ENCODE results near the gene FGF8.

The FGF8 gene

GRCh38 chr10:101781984-101782810 lies 6.3 kb upstream of the FGF8 start:
- no peak for DNase-seq

GRCh38 chr10:101781655-101781983 lies 5.7 kb upstream of the FGF8 start:
- no peak for DNase-seq

- DNase-seq: peak; percentile 37
Observed at GRCh38 chr10:101780818-101781654, 5.1 kb upstream of the FGF8 start.

- DNase-seq: no peak
Observed at GRCh38 chr10:101780187-101780817, 4.4 kb upstream of the FGF8 start.

- DNase-seq: no peak
Observed at GRCh38 chr10:101779544-101780186, 3.8 kb upstream of the FGF8 start.

GRCh38 chr10:101778781-101779543 lies 3.0 kb upstream of the FGF8 start:
- no peak for DNase-seq

- DNase-seq: no peak
Observed at GRCh38 chr10:101778151-101778780, 2.4 kb upstream of the FGF8 start.

GRCh38 chr10:101777619-101778145 lies 1.8 kb upstream of the FGF8 start:
- no peak for DNase-seq

- no peak for DNase-seq
Observed at GRCh38 chr10:101776161-101776817, 375 bp upstream of the FGF8 start.

- no peak for DNase-seq
Observed at GRCh38 chr10:101774589-101775272, 1.2 kb downstream of the FGF8 start.

GRCh38 chr10:101773923-101774588 lies 1.9 kb downstream of the FGF8 start:
- no peak for DNase-seq

GRCh38 chr10:101772895-101773761 lies 2.8 kb downstream of the FGF8 start:
- DNase-seq: no peak

GRCh38 chr10:101772017-101772894 lies 3.7 kb downstream of the FGF8 start:
- no peak for DNase-seq

GRCh38 chr10:101771380-101771779 lies 4.5 kb downstream of the FGF8 start:
- no peak for DNase-seq

- DNase-seq: no peak
Observed at GRCh38 chr10:101770331-101771215, 5.3 kb downstream of the FGF8 start.

- DNase-seq: no peak
Observed at GRCh38 chr10:101769541-101770180, 6.3 kb downstream of the FGF8 start.

Data from GDM1 (cell line).